ENCODE data around the gene DTNB. TPM values are rescaled to one million over a fixed set of nuclear protein-coding genes. Genes with fewer than 3 reads are reported as not detected.

DTNB gene
- total and polyA plus RNA-seq, 2 of the 4 experiments (the other 2 are of a cell fraction) = 3.8 to 5.3 TPM

DNA sequence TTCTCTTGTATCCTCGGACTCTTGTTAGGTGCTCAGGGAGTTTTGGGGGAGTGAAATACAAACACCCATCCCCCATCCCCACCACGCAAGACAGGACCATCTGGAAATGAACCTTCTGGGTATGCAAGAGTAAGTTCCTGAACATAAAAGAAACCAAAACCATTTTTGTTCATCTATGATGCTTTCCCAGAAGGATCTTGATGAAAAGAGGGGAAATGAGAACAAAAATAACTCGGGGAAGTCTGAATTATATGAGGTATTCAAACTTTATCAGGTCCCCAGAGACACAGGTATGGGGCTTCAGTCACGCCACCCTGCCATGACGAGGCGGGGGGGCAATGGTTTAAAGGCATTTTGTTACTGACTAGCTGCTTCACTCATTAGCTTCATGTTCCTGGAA is 263.0 kb downstream of the DTNB start:
- WGBS, 2 experiments (ENCODE audit: extremely low coverage in 2 of 2, insufficient read length in 1 of 2) = no CpG with 5 or more reads among the region's 6 CpGs
- Histone ChIP-seq H3K9ac (ENCODE audit: low read depth, low read length) (no peak overlapping the region), H3K27me3 (ENCODE audit: control insufficient read depth, insufficient read depth, low read length) (no peaks in the 10 kb centered on the region), H2BK5ac (ENCODE audit: low read depth, low read length, poor library complexity, severe bottlenecking) (no peak overlapping the region), H4K91ac (ENCODE audit: insufficient read depth, low read depth, low read length) (no peak overlapping the region), H4K20me1 (ENCODE audit: insufficient read depth, low read length) (no peaks in the 10 kb centered on the region), H3K4me3 (ENCODE audit: insufficient read depth, low read depth, low read length) (no peak overlapping the region), H2BK20ac (ENCODE audit: low read depth, low read length) (no peak overlapping the region), H3K4me2 (ENCODE audit: low read depth, low read length) (no peak overlapping the region), H4K8ac (ENCODE audit: low read depth in 2 of 2, low read length in 2 of 2) (no peak overlapping the region), H2AFZ (replicated peaks; ENCODE audit: low read length, poor library complexity) (no peak overlapping the region), H3K4me1 (ENCODE audit: control insufficient read depth, insufficient read depth, low read length) (no peaks in the 10 kb centered on the region), H3K23ac (ENCODE audit: low read depth, low read length) (no peak overlapping the region), H3K36me3 (ENCODE audit: control insufficient read depth, insufficient read depth, low read length) (no peaks in the 10 kb centered on the region), H2AK9ac (replicated peaks; ENCODE audit: low read depth, low read length, poor library complexity) (no peak overlapping the region), H3K56ac (ENCODE audit: extremely low read depth, insufficient read depth, low read length) (no peak overlapping the region), H3K9me1 (ENCODE audit: insufficient read depth, low read length) (no peaks in the 10 kb centered on the region), H3K14ac (replicated peaks; ENCODE audit: low read depth, low read length) (no peak overlapping the region), H3K27ac (ENCODE audit: insufficient read depth, low read length) (no peak overlapping the region), H2BK120ac (ENCODE audit: low read depth, low read length) (no peak overlapping the region), H2AK5ac (ENCODE audit: low read depth, low read length) (no peak overlapping the region), H3K18ac (ENCODE audit: low read depth, low read length) (no peak overlapping the region), H2BK15ac (ENCODE audit: low read depth, low read length) (no peak overlapping the region), H3K79me1 (ENCODE audit: low read depth in 1 of 2, low read length in 2 of 2) (no peaks in the 10 kb centered on the region), H3K4ac (ENCODE audit: low read depth, low read length) (no peak overlapping the region), H3K9me3 (ENCODE audit: control insufficient read depth, insufficient read depth, low read length) (no peaks in the 10 kb centered on the region), H4K5ac (ENCODE audit: low read depth, low read length) (no peak overlapping the region)
- TF ChIP-seq FOS (IDR thresholded peaks at IDR 0.05; ENCODE audit: low read depth, low read length) = no peak
- no peak for TF ChIP-seq CEBPB (IDR thresholded peaks at IDR 0.05; ENCODE audit: low read depth, low read length)
- TF ChIP-seq CHD1 (IDR thresholded peaks at IDR 0.05; ENCODE audit: low read depth, low read length) = no peak
- TF ChIP-seq, protein P1, sequence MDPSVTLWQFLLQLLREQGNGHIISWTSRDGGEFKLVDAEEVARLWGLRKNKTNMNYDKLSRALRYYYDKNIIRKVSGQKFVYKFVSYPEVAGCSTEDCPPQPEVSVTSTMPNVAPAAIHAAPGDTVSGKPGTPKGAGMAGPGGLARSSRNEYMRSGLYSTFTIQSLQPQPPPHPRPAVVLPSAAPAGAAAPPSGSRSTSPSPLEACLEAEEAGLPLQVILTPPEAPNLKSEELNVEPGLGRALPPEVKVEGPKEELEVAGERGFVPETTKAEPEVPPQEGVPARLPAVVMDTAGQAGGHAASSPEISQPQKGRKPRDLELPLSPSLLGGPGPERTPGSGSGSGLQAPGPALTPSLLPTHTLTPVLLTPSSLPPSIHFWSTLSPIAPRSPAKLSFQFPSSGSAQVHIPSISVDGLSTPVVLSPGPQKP (IDR thresholded peaks at IDR 0.05; ENCODE audit: borderline replicate concordance, low read depth, low read length) = no peak
- no peak for TF ChIP-seq POLR2A (IDR thresholded peaks at IDR 0.05; ENCODE audit: low read depth, low read length)
- TF ChIP-seq MAFK (IDR thresholded peaks at IDR 0.05; ENCODE audit: low read depth, low read length) = no peak
- no peak for TF ChIP-seq MXI1 (IDR thresholded peaks at IDR 0.05; ENCODE audit: borderline replicate concordance, low read depth, low read length)
- no peak for TF ChIP-seq NFE2L2 (IDR thresholded peaks at IDR 0.05; ENCODE audit: low read depth, low read length)
- no peak for TF ChIP-seq RFX5 (IDR thresholded peaks at IDR 0.05; ENCODE audit: low read depth, low read length)
- TF ChIP-seq USF2 (IDR thresholded peaks at IDR 0.05; ENCODE audit: low read depth, low read length) = no peak
- POLR2A ChIA-PET (ENCODE audit: unreplicated experiment) = no interaction called here
- dilution Hi-C loops (cut with HindIII; ENCODE audit: low sequenced_read_pairs, unreplicated experiment) (no loop called here), intact Hi-C loops (cut with micrococcal nuclease) (no loop called here), in situ Hi-C loops (cut with MboI; ENCODE audit: low sequenced_read_pairs) (no loop called here)
- ATAC-seq (ENCODE audit: low read depth) = no peak
- CTCF ChIA-PET = no interaction called here
- no peak for DNase-seq
- BruUV-seq (replicated peaks) = no TSS peak
